Type B pancreatic cell (in vitro differentiated cells): ENCODE data around the gene NCSTN. TPM values are rescaled to one million over a fixed set of nuclear protein-coding genes. Genes with fewer than 3 reads are reported as not detected.
A peak's percentile ranks its signal among the peaks of the same experiment; 100 is the strongest.

Experiments used
- DNase-seq: peaks from one replicate; pipeline ENCODE4 v3.0.0; 2021; ENCODE audit warnings: mixed read lengths; ENCODE audit not compliant: unreplicated experiment; ENCODE audit errors: extremely low spot score
- H3K27ac Mint-ChIP-seq: 2 replicates; pipeline ENCODE4 v1.8.0; 2021; ENCODE audit warnings: mild to moderate bottlenecking, mixed read lengths
- H3K27me3 Mint-ChIP-seq: 2 replicates; pipeline ENCODE4 v1.8.0; 2021; ENCODE audit warnings: mixed read lengths
- H3K36me3 Mint-ChIP-seq: 2 replicates; pipeline ENCODE4 v1.8.0; 2021; ENCODE audit warnings: mixed read lengths
- H3K4me1 Mint-ChIP-seq: one replicate; pipeline ENCODE4 v1.8.0; 2021; ENCODE audit warnings: mixed read lengths; ENCODE audit not compliant: unreplicated experiment
- H3K4me3 Mint-ChIP-seq: 2 replicates; pipeline ENCODE4 v1.8.0; 2021; ENCODE audit warnings: mild to moderate bottlenecking, mixed read lengths
- H3K9me3 Mint-ChIP-seq: 2 replicates; pipeline ENCODE4 v1.8.0; 2021; ENCODE audit warnings: mixed read lengths
- total RNA-seq: library from RNA; stranded (reverse); gene quantifications from 2 replicates; pipeline ENCODE4 v1.2.1, GENCODE V29; 2021; ENCODE audit warnings: low replicate concordance
- TF ChIP-seq, protein P1 (sequence below): fragments of 200-600 bp; sonication (generic); conservative IDR thresholded peaks from 2 replicates; pipeline ENCODE4 v1.5.0; 2021; ENCODE audit warnings: antibody characterized with exemption, mild to moderate bottlenecking

Gene NCSTN
- total RNA-seq, 1 donor from 2014 or later = 104 TPM

DNA sequence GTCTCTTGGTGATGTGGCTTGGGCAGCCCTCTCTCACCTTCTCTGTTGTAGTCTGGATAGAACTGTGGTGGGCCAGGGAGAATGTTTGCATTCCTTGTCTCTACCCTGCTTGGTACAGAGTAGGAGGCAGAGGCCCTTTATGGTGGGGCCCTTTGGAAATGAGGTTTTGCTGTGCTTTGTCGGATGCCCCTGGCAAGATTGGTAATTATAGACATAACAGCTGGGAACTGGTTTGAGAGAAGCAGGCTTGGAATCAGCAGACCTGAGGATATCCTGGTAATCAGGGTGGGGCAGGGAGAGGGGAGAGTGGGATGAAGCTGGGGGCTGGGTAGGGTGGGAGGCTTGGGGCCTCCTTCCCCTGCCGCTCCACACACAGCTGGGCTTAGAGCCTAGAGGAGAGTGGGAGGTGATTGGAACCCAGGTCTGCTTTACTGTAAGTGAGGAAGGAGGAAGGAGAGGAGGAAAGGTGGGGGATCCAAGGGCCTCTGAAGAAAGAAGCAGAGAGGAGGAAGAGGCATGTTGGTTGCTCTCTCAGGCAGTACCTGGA is 62.2 kb downstream of the NCSTN start:
- TF ChIP-seq, protein P1, sequence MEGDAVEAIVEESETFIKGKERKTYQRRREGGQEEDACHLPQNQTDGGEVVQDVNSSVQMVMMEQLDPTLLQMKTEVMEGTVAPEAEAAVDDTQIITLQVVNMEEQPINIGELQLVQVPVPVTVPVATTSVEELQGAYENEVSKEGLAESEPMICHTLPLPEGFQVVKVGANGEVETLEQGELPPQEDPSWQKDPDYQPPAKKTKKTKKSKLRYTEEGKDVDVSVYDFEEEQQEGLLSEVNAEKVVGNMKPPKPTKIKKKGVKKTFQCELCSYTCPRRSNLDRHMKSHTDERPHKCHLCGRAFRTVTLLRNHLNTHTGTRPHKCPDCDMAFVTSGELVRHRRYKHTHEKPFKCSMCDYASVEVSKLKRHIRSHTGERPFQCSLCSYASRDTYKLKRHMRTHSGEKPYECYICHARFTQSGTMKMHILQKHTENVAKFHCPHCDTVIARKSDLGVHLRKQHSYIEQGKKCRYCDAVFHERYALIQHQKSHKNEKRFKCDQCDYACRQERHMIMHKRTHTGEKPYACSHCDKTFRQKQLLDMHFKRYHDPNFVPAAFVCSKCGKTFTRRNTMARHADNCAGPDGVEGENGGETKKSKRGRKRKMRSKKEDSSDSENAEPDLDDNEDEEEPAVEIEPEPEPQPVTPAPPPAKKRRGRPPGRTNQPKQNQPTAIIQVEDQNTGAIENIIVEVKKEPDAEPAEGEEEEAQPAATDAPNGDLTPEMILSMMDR = no peak
- H3K4me1 Mint-ChIP-seq = peaks cover 72% of the 10 kb centered on the region
- H3K27ac Mint-ChIP-seq = peak overlapping the region; percentile 12
- H3K27me3 Mint-ChIP-seq = no peaks in the 10 kb centered on the region
- H3K4me3 Mint-ChIP-seq = peak overlapping the region; percentile 75
- no peaks in the 10 kb centered on the region for H3K9me3 Mint-ChIP-seq
- peaks cover 9% of the 10 kb centered on the region for H3K36me3 Mint-ChIP-seq
- DNase-seq = no peak

GRCh38 chr1:160406131-160406968 is 63.2 kb downstream of the NCSTN start:
- H3K36me3 Mint-ChIP-seq = peaks cover 9% of the 10 kb centered on the region
- no peaks in the 10 kb centered on the region for H3K9me3 Mint-ChIP-seq
- no peak for DNase-seq
- H3K27ac Mint-ChIP-seq = peak overlapping the region; percentile 45
- peaks cover 77% of the 10 kb centered on the region for H3K4me1 Mint-ChIP-seq
- TF ChIP-seq, protein P1 = no peak
- no peak overlapping the region for H3K4me3 Mint-ChIP-seq
- no peaks in the 10 kb centered on the region for H3K27me3 Mint-ChIP-seq

DNA sequence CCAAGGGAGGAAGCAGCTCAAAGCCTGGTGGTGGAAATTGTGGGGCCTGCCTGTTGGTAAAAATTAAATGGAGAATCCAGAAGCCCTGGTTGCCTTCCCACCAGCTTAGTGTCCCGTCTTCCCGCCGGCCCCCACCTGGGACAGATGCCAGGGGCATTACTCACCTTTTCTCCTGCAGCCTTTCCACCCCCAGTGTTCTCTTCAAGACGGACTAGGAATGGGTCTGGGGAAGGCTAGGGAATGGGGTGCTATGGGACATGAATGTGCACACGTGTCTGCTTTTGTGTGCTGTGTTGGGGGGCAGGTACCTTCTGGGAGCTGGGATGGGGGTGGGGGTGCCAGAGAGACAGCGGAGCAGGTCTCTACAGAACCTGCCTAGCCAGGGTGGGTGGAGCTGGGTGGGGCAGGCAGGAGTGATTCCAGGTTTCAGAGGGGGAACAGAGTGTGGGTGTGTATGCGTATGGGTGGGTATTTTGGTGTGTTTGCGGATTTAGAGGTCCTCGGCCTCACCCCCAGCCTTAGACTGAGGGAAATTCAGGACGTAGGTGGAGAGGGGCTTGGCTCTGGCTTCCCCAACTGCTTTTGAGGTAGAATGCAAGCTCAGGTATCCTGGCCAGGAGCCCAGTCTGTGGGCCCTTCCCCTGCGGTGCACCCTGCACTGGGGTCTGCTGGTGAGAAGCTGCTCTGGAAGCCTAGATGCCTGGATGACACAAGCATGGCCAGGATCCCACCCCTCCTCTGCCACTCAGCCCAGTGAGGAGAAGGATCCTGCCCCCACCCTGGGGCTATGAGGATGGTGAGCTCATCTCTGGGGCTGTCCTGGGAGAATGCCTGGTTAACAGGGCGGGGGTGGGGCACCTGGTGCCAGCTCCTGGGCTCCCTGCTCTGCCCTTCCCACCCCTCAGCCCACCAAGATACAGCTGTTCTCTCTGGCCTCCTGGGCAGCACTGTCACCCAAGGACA is 64.9 kb downstream of the NCSTN start:
- TF ChIP-seq, protein P1 = no peak
- peak overlapping the region; percentile 13 for H3K27ac Mint-ChIP-seq
- no peaks in the 10 kb centered on the region for H3K27me3 Mint-ChIP-seq
- H3K9me3 Mint-ChIP-seq = no peaks in the 10 kb centered on the region
- peaks cover 68% of the 10 kb centered on the region for H3K4me1 Mint-ChIP-seq
- H3K4me3 Mint-ChIP-seq = no peak overlapping the region
- DNase-seq = no peak
- peaks cover 9% of the 10 kb centered on the region for H3K36me3 Mint-ChIP-seq

Other genes starting within 250 kb of the NCSTN start
- gene IGSF8, start 244.8 kb upstream of the NCSTN start, total RNA-seq = 27.7 and 33.2 TPM in 2 replicates
- gene ATP1A2, start 227.6 kb upstream of the NCSTN start, total RNA-seq = 0.26 and 14.5 TPM in 2 replicates
- 0.27 and 1.3 TPM in 2 replicates for gene ATP1A4, start 191.8 kb upstream of the NCSTN start, total RNA-seq
- gene CASQ1, start 152.8 kb upstream of the NCSTN start, total RNA-seq = 0.46 and 1.4 TPM in 2 replicates
- 67.7 and 72.8 TPM in 2 replicates for gene PEA15, start 138.0 kb upstream of the NCSTN start, total RNA-seq
- 127 and 154 TPM in 2 replicates for gene DCAF8, start 80.8 kb upstream of the NCSTN start, total RNA-seq
- gene PEX19, start 58.2 kb upstream of the NCSTN start, total RNA-seq = 50.4 and 66.9 TPM in 2 replicates
- gene COPA, start 133 bp upstream of the NCSTN start, total RNA-seq = 174 and 226 TPM in 2 replicates
- gene NHLH1, start 23.7 kb downstream of the NCSTN start, total RNA-seq = 0.48 and 2.2 TPM in 2 replicates
- gene VANGL2, start 57.2 kb downstream of the NCSTN start, total RNA-seq = 19.8 and 67.3 TPM in 2 replicates
- not detected in 2 replicates for gene SLAMF6, start 179.9 kb downstream of the NCSTN start, total RNA-seq
- not detected in 2 replicates for gene CD84, start 236.1 kb downstream of the NCSTN start, total RNA-seq